NCI-H2196 treated with DMSO at 0.1 percent for 48 hours (cell line): Measurements from ENCODE around the gene LRRC36.
"Not testable (repeated sequence)": the region's sequence is repeated elsewhere in the genome, so short reads cannot be mapped to it uniquely, and the experiment has no call there.

ENCODE experiments used
- DNase-seq: peaks from one replicate; lab custom pipeline; 2025; ENCODE audit not compliant: unreplicated experiment; lab: John Stamatoyannopoulos, UW

The LRRC36 gene

GRCh38 chr16:67339453-67339852 lies 12.8 kb downstream of the LRRC36 start:
- no peak for DNase-seq

- no peak for DNase-seq
Measured at GRCh38 chr16:67341250-67341649, 14.6 kb downstream of the LRRC36 start.

GRCh38 chr16:67342616-67343015 lies 16.0 kb downstream of the LRRC36 start:
- no peak for DNase-seq

- DNase-seq: no peak
Measured at GRCh38 chr16:67345401-67345800, 18.8 kb downstream of the LRRC36 start.

- DNase-seq: no peak
Measured at GRCh38 chr16:67346341-67346740, 19.7 kb downstream of the LRRC36 start.

GRCh38 chr16:67349172-67349571 lies 22.6 kb downstream of the LRRC36 start:
- no peak for DNase-seq

GRCh38 chr16:67350324-67350723 lies 23.7 kb downstream of the LRRC36 start:
- DNase-seq: no peak

GRCh38 chr16:67352463-67352862 lies 25.8 kb downstream of the LRRC36 start:
- DNase-seq: not testable (repeated sequence)

GRCh38 chr16:67356396-67356795 lies 29.8 kb downstream of the LRRC36 start:
- no peak for DNase-seq

GRCh38 chr16:67357561-67357960 lies 30.9 kb downstream of the LRRC36 start:
- no peak for DNase-seq

- not testable (repeated sequence) for DNase-seq
Measured at GRCh38 chr16:67359540-67360269, 33.1 kb downstream of the LRRC36 start.

GRCh38 chr16:67361038-67361437 lies 34.4 kb downstream of the LRRC36 start:
- DNase-seq: no peak

GRCh38 chr16:67364600-67365235 lies 38.1 kb downstream of the LRRC36 start:
- DNase-seq: no peak

- no peak for DNase-seq
Measured at GRCh38 chr16:67370661-67371060, 44.0 kb downstream of the LRRC36 start.

GRCh38 chr16:67372664-67373063 lies 46.0 kb downstream of the LRRC36 start:
- no peak for DNase-seq

- DNase-seq: not testable (repeated sequence)
Measured at GRCh38 chr16:67376012-67376411, 49.4 kb downstream of the LRRC36 start.

GRCh38 chr16:67378642-67379041 lies 52.0 kb downstream of the LRRC36 start:
- no peak for DNase-seq

GRCh38 chr16:67383284-67383683 lies 56.7 kb downstream of the LRRC36 start:
- no peak for DNase-seq

- no peak for DNase-seq
Measured at GRCh38 chr16:67384778-67385510, 58.3 kb downstream of the LRRC36 start.

GRCh38 chr16:67386861-67387455 lies 60.3 kb downstream of the LRRC36 start:
- no peak for DNase-seq

GRCh38 chr16:67387479-67388079 lies 61.0 kb downstream of the LRRC36 start:
- no peak for DNase-seq
